ENCODE measurements around the gene PIK3C2G. TPM values are rescaled to one million over a fixed set of nuclear protein-coding genes. Genes with fewer than 3 reads are reported as not detected.

The PIK3C2G gene
- total and polyA plus RNA-seq, 4 donors: 4.9 to 40.1 (median 19.4) TPM

GRCh38 chr12:18280728-18281127 lies 19.4 kb downstream of the PIK3C2G start:
- no peak overlapping the region for H3K9ac ChIP-seq (ENCODE audit: low read depth in 1 of 2, low read length in 2 of 2)
- H3K4me3 ChIP-seq (ENCODE audit: low read depth in 1 of 3, low read length in 3 of 3): no peak overlapping the region
- peaks cover 0 to 1% (median 0%) of the 10 kb centered on the region in 4 donors for H3K36me3 ChIP-seq (ENCODE audit: control insufficient read depth in 4 of 4, insufficient read depth in 3 of 4, low read depth in 1 of 4, low read length in 3 of 4)
- H3K4me1 ChIP-seq (ENCODE audit: control insufficient read depth in 4 of 4, insufficient read depth in 4 of 4, low read length in 3 of 4): peaks cover 0 to 3% (median 0%) of the 10 kb centered on the region in 4 donors
- DNase-seq (ENCODE audit: low spot score): no peak
- TF ChIP-seq RAD21 (IDR thresholded peaks at IDR 0.05) (no peak), RXRA (IDR thresholded peaks at IDR 0.05) (no peak), GABPA (IDR thresholded peaks at IDR 0.05 in 1 of 2, conservative IDR thresholded peaks at IDR 0.05 in 1 of 2) (no peak), CTCF (IDR thresholded peaks at IDR 0.05; ENCODE audit: low read depth, low read length, missing input control) (no peak), ATF3 (IDR thresholded peaks at IDR 0.05) (no peak), HNF4A (conservative IDR thresholded peaks at IDR 0.05) (no peak), JUND (IDR thresholded peaks at IDR 0.05) (no peak), SP1 (IDR thresholded peaks at IDR 0.05) (no peak), MAX (IDR thresholded peaks at IDR 0.05) (no peak), YY1 (IDR thresholded peaks at IDR 0.05) (no peak), EGR1 (IDR thresholded peaks at IDR 0.05; ENCODE audit: low read depth in 2 of 2) (no peak), FOXA2 (IDR thresholded peaks at IDR 0.05) (no peak)
- no peaks in the 10 kb centered on the region for H3K27me3 ChIP-seq (ENCODE audit: control insufficient read depth in 4 of 4, insufficient read depth in 4 of 4, low read length in 3 of 4)
- no peak overlapping the region for H3K27ac ChIP-seq (ENCODE audit: low read depth in 1 of 2, low read length in 2 of 2)
- H3K9me3 ChIP-seq (ENCODE audit: control insufficient read depth in 4 of 4, low read length in 3 of 4): no peaks in the 10 kb centered on the region
- WGBS: 93% methylated on average over 1 of the region's 1 CpG

GRCh38 chr12:18281941-18282340 lies 20.6 kb downstream of the PIK3C2G start:
- no peak overlapping the region for H3K27ac ChIP-seq (ENCODE audit: low read depth in 1 of 2, low read length in 2 of 2)
- no peak for TF ChIP-seq YY1 (IDR thresholded peaks at IDR 0.05)
- no peak for TF ChIP-seq EGR1 (IDR thresholded peaks at IDR 0.05; ENCODE audit: low read depth in 2 of 2)
- no peak for TF ChIP-seq SP1 (IDR thresholded peaks at IDR 0.05)
- no peak for TF ChIP-seq HNF4A (conservative IDR thresholded peaks at IDR 0.05)
- TF ChIP-seq NR2F2 (IDR thresholded peaks at IDR 0.05): no peak
- TF ChIP-seq ATF3 (IDR thresholded peaks at IDR 0.05): no peak
- TF ChIP-seq HNF4G (IDR thresholded peaks at IDR 0.05): no peak
- H3K9me3 ChIP-seq (ENCODE audit: control insufficient read depth in 4 of 4, low read length in 3 of 4): no peaks in the 10 kb centered on the region
- H3K9ac ChIP-seq (ENCODE audit: low read depth in 1 of 2, low read length in 2 of 2): no peak overlapping the region
- no peak for DNase-seq (ENCODE audit: low spot score)
- H3K36me3 ChIP-seq (ENCODE audit: control insufficient read depth in 4 of 4, insufficient read depth in 3 of 4, low read depth in 1 of 4, low read length in 3 of 4): peaks cover 0 to 1% (median 0%) of the 10 kb centered on the region in 4 donors
- H3K4me3 ChIP-seq (ENCODE audit: low read depth in 1 of 3, low read length in 3 of 3): no peak overlapping the region
- peaks cover 0 to 3% (median 0%) of the 10 kb centered on the region in 4 donors for H3K4me1 ChIP-seq (ENCODE audit: control insufficient read depth in 4 of 4, insufficient read depth in 4 of 4, low read length in 3 of 4)
- H3K27me3 ChIP-seq (ENCODE audit: control insufficient read depth in 4 of 4, insufficient read depth in 4 of 4, low read length in 3 of 4): no peaks in the 10 kb centered on the region
- WGBS: 91% methylated on average over 3 of the region's 3 CpGs

- TF ChIP-seq EGR1 (IDR thresholded peaks at IDR 0.05; ENCODE audit: low read depth in 2 of 2) (no peak), GABPA (IDR thresholded peaks at IDR 0.05 in 1 of 2, conservative IDR thresholded peaks at IDR 0.05 in 1 of 2) (no peak), TAF1 (conservative IDR thresholded peaks at IDR 0.05) (no peak), YY1 (IDR thresholded peaks at IDR 0.05) (no peak), JUND (IDR thresholded peaks at IDR 0.05) (no peak)
- Histone ChIP-seq H3K27me3 (ENCODE audit: control insufficient read depth in 4 of 4, insufficient read depth in 4 of 4, low read length in 3 of 4) (no peaks in the 10 kb centered on the region), H3K4me3 (ENCODE audit: low read depth in 1 of 3, low read length in 3 of 3) (no peak overlapping the region), H3K36me3 (ENCODE audit: control insufficient read depth in 4 of 4, insufficient read depth in 3 of 4, low read depth in 1 of 4, low read length in 3 of 4) (peaks cover 0 to 3% (median under 1%) of the 10 kb centered on the region in 4 donors), H3K4me1 (ENCODE audit: control insufficient read depth in 4 of 4, insufficient read depth in 4 of 4, low read length in 3 of 4) (no peaks in the 10 kb centered on the region), H3K9ac (ENCODE audit: low read depth in 1 of 2, low read length in 2 of 2) (no peak overlapping the region), H3K27ac (ENCODE audit: low read depth in 1 of 2, low read length in 2 of 2) (no peak overlapping the region), H3K9me3 (ENCODE audit: control insufficient read depth in 4 of 4, low read length in 3 of 4) (no peaks in the 10 kb centered on the region)
- no peak for DNase-seq (ENCODE audit: low spot score)
- WGBS: 80% methylated on average over 4 of the region's 4 CpGs
Observed at GRCh38 chr12:18283831-18284230, 22.5 kb downstream of the PIK3C2G start.
